Measurements from ENCODE around the gene EID2B. TPM values are rescaled to one million over a fixed set of nuclear protein-coding genes. Genes with fewer than 3 reads are reported as not detected.

EID2B gene, protein sequence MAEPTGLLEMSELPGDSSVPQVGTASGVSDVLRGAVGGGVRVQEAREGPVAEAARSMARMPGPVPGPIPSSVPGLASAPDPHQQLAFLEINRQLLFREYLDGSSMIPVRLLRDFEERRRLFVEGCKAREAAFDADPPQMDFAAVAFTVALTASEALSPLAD
- total RNA-seq (4.8 TPM), polyA plus RNA-seq (10 to 100 TPM in 3 of 4 donors, 1 to 10 TPM in 1; 7.3 to 11.3 (median 10.3) TPM)

- no peaks in the 10 kb centered on the region for H3K36me3 ChIP-seq (ENCODE audit: control insufficient read depth, insufficient read depth, low read length)
- Mint-ChIP-seq H3K4me1 (peaks cover 10 to 50% (median 28%) of the 10 kb centered on the region in 4 donors), H3K27ac (peak within 1 kb of the TSS in 2 of 3 donors; percentile 91 to 96), H3K27me3 (no peaks in the 10 kb centered on the region), H3K4me3 (peak within 1 kb of the TSS; percentile 93 to 96 (median 94)), H3K9me3 (no peaks in the 10 kb centered on the region), H3K36me3 (no peaks in the 10 kb centered on the region)
- DNase-seq (peak; percentile 90 to 95 (median 94)), ATAC-seq (ENCODE audit: low read depth in 2 of 2) (peak; percentile 93 to 96)
- H3K4me1 ChIP-seq (ENCODE audit: control insufficient read depth, insufficient read depth, low read length, poor library complexity, severe bottlenecking): peaks cover 12% of the 10 kb centered on the region
- peak within 1 kb of the TSS; percentile 70 for H3K27ac ChIP-seq (ENCODE audit: insufficient read depth, low read length, poor library complexity, severe bottlenecking)
- no peaks in the 10 kb centered on the region for H3K27me3 ChIP-seq (ENCODE audit: control insufficient read depth, insufficient read depth, low read length)
- H3K4me3 ChIP-seq (ENCODE audit: low read depth, low read length): peak within 1 kb of the TSS; percentile 88
- H3K9me3 ChIP-seq (ENCODE audit: control insufficient read depth in 2 of 2, low read length in 2 of 2): no peaks in the 10 kb centered on the region
Observed at GRCh38 chr19:39532233-39533002, at the start of gene EID2B. Gene EID2B, minus strand, starts transcription at chr19:39532852. Its CDS starts 50 bp downstream, at chr19:39532802.

DNA sequence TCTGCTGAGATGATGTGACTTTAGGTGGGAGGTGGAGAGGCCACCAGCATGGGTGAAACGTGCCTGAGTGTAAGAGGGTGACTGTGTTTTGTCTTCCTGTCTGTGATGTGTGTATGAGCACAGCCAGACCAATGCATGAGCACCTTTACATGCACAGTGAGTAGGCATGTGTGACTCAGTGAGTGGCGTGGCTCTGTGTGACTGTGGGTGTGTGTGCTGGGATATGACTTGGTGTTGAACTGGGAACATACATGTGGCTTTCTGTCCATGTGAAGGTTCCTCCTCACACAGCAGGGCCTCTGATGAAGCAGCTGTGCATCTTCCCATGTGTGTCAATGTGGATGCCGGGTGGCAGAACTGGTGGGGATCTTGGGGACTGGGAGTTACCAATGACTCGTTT, 49.8 kb upstream of the EID2B start:
- ATAC-seq (ENCODE audit: low read depth in 2 of 2) (no peak), DNase-seq (no peak)
- no peak overlapping the region for H3K4me3 Mint-ChIP-seq
- Histone ChIP-seq H3K36me3 (ENCODE audit: control insufficient read depth, insufficient read depth, low read length) (no peaks in the 10 kb centered on the region), H3K4me1 (ENCODE audit: control insufficient read depth, insufficient read depth, low read length, poor library complexity, severe bottlenecking) (no peaks in the 10 kb centered on the region), H3K4me3 (ENCODE audit: low read depth, low read length) (no peak overlapping the region), H3K27me3 (ENCODE audit: control insufficient read depth, insufficient read depth, low read length) (peaks cover 15% of the 10 kb centered on the region), H3K9me3 (ENCODE audit: control insufficient read depth in 2 of 2, low read length in 2 of 2) (peaks cover 0 to 7% of the 10 kb centered on the region in 2 experiments), H3K27ac (ENCODE audit: insufficient read depth, low read length, poor library complexity, severe bottlenecking) (no peak overlapping the region)
- H3K9me3 Mint-ChIP-seq: peaks cover 0 to 17% (median 5%) of the 10 kb centered on the region in 7 donors
- H3K4me1 Mint-ChIP-seq: no peaks in the 10 kb centered on the region
- H3K27me3 Mint-ChIP-seq: peaks cover 21% of the 10 kb centered on the region
- H3K36me3 Mint-ChIP-seq: no peaks in the 10 kb centered on the region
- H3K27ac Mint-ChIP-seq: no peak overlapping the region

- Mint-ChIP-seq H3K4me1 (no peaks in the 10 kb centered on the region), H3K4me3 (no peak overlapping the region), H3K9me3 (peaks cover 0 to 9% (median 5%) of the 10 kb centered on the region in 7 donors), H3K27ac (no peak overlapping the region), H3K36me3 (no peaks in the 10 kb centered on the region), H3K27me3 (peaks cover 11% of the 10 kb centered on the region)
- Histone ChIP-seq H3K9me3 (ENCODE audit: control insufficient read depth in 2 of 2, low read length in 2 of 2) (no peaks in the 10 kb centered on the region), H3K4me3 (ENCODE audit: low read depth, low read length) (no peak overlapping the region), H3K4me1 (ENCODE audit: control insufficient read depth, insufficient read depth, low read length, poor library complexity, severe bottlenecking) (no peaks in the 10 kb centered on the region), H3K27me3 (ENCODE audit: control insufficient read depth, insufficient read depth, low read length) (peaks cover 14% of the 10 kb centered on the region), H3K36me3 (ENCODE audit: control insufficient read depth, insufficient read depth, low read length) (no peaks in the 10 kb centered on the region), H3K27ac (ENCODE audit: insufficient read depth, low read length, poor library complexity, severe bottlenecking) (no peak overlapping the region)
- ATAC-seq (ENCODE audit: low read depth in 2 of 2) (no peak), DNase-seq (no peak)
Observed at GRCh38 chr19:39568604-39569003, 36.0 kb upstream of the EID2B start.

GRCh38 chr19:39566064-39566463, 33.4 kb upstream of the EID2B start:
- no peak for ATAC-seq (ENCODE audit: low read depth in 2 of 2)
- no peak overlapping the region for H3K4me3 ChIP-seq (ENCODE audit: low read depth, low read length)

DNA sequence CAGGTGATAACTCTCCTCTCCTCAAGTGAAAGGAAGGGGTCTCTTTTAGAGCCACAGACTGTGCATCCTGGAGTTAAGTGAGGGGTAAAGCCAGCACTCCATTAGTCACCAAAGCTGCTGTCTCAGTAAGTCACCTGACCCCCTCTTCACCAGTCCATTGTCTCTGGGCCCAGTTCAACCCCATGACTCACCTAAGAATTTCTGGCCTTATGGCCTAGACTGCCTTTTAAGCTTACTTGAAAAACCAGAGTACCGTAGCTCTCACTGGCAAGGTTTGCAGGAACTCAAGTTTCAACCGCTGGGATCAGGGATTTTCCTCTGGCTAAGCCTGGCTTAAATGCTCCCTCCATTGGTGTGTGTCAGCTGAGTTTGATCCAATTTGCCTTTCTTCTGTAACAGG, 30.8 kb upstream of the EID2B start:
- H3K27ac Mint-ChIP-seq: no peak overlapping the region
- H3K27me3 Mint-ChIP-seq: no peaks in the 10 kb centered on the region

More at GRCh38 chr19:39566064-39566463, 33.4 kb upstream of the EID2B start:
- Mint-ChIP-seq H3K27ac (no peak overlapping the region), H3K4me3 (no peak overlapping the region), H3K27me3 (peaks cover 5% of the 10 kb centered on the region), H3K36me3 (no peaks in the 10 kb centered on the region), H3K9me3 (no peaks in the 10 kb centered on the region), H3K4me1 (no peaks in the 10 kb centered on the region)
- DNase-seq: no peak
- peaks cover 12% of the 10 kb centered on the region for H3K27me3 ChIP-seq (ENCODE audit: control insufficient read depth, insufficient read depth, low read length)
- H3K9me3 ChIP-seq (ENCODE audit: control insufficient read depth in 2 of 2, low read length in 2 of 2): no peaks in the 10 kb centered on the region
- no peaks in the 10 kb centered on the region for H3K36me3 ChIP-seq (ENCODE audit: control insufficient read depth, insufficient read depth, low read length)
- no peak overlapping the region for H3K27ac ChIP-seq (ENCODE audit: insufficient read depth, low read length, poor library complexity, severe bottlenecking)
- no peaks in the 10 kb centered on the region for H3K4me1 ChIP-seq (ENCODE audit: control insufficient read depth, insufficient read depth, low read length, poor library complexity, severe bottlenecking)

GRCh38 chr19:39558624-39559117, 26.0 kb upstream of the EID2B start:
- H3K9me3 Mint-ChIP-seq: no peaks in the 10 kb centered on the region
- no peak overlapping the region for H3K27ac ChIP-seq (ENCODE audit: insufficient read depth, low read length, poor library complexity, severe bottlenecking)
- peak overlapping the region; percentile 70 for H3K4me3 ChIP-seq (ENCODE audit: low read depth, low read length)
- peaks cover 1 to 16% (median 13%) of the 10 kb centered on the region in 4 donors for H3K4me1 Mint-ChIP-seq
- peak in 2 of 3 donors; percentile 17 to 56 for DNase-seq
- H3K4me3 Mint-ChIP-seq: peak overlapping the region; percentile 33 to 70 (median 57)
- ATAC-seq (ENCODE audit: low read depth in 2 of 2): peak; percentile 74
- no peaks in the 10 kb centered on the region for H3K27me3 ChIP-seq (ENCODE audit: control insufficient read depth, insufficient read depth, low read length)
- H3K4me1 ChIP-seq (ENCODE audit: control insufficient read depth, insufficient read depth, low read length, poor library complexity, severe bottlenecking): peaks cover 3% of the 10 kb centered on the region
- no peaks in the 10 kb centered on the region for H3K36me3 ChIP-seq (ENCODE audit: control insufficient read depth, insufficient read depth, low read length)
- H3K36me3 Mint-ChIP-seq: no peaks in the 10 kb centered on the region
- no peaks in the 10 kb centered on the region for H3K27me3 Mint-ChIP-seq
- H3K27ac Mint-ChIP-seq: peak overlapping the region; percentile 70 to 98 (median 93)
- no peaks in the 10 kb centered on the region for H3K9me3 ChIP-seq (ENCODE audit: control insufficient read depth in 2 of 2, low read length in 2 of 2)

More for the DNA sequence above, 30.8 kb upstream of the EID2B start:
- H3K4me3 ChIP-seq (ENCODE audit: low read depth, low read length): no peak overlapping the region
- H3K9me3 ChIP-seq (ENCODE audit: control insufficient read depth in 2 of 2, low read length in 2 of 2): no peaks in the 10 kb centered on the region
- H3K27me3 ChIP-seq (ENCODE audit: control insufficient read depth, insufficient read depth, low read length): peaks cover under 1% of the 10 kb centered on the region
- Mint-ChIP-seq H3K36me3 (no peaks in the 10 kb centered on the region), H3K4me1 (peaks cover 0 to 8% (median 6%) of the 10 kb centered on the region in 4 donors), H3K4me3 (no peak overlapping the region), H3K9me3 (no peaks in the 10 kb centered on the region)
- no peak overlapping the region for H3K27ac ChIP-seq (ENCODE audit: insufficient read depth, low read length, poor library complexity, severe bottlenecking)
- H3K36me3 ChIP-seq (ENCODE audit: control insufficient read depth, insufficient read depth, low read length): no peaks in the 10 kb centered on the region
- no peak for ATAC-seq (ENCODE audit: low read depth in 2 of 2)
- no peak for DNase-seq
- peaks cover 3% of the 10 kb centered on the region for H3K4me1 ChIP-seq (ENCODE audit: control insufficient read depth, insufficient read depth, low read length, poor library complexity, severe bottlenecking)

DNA sequence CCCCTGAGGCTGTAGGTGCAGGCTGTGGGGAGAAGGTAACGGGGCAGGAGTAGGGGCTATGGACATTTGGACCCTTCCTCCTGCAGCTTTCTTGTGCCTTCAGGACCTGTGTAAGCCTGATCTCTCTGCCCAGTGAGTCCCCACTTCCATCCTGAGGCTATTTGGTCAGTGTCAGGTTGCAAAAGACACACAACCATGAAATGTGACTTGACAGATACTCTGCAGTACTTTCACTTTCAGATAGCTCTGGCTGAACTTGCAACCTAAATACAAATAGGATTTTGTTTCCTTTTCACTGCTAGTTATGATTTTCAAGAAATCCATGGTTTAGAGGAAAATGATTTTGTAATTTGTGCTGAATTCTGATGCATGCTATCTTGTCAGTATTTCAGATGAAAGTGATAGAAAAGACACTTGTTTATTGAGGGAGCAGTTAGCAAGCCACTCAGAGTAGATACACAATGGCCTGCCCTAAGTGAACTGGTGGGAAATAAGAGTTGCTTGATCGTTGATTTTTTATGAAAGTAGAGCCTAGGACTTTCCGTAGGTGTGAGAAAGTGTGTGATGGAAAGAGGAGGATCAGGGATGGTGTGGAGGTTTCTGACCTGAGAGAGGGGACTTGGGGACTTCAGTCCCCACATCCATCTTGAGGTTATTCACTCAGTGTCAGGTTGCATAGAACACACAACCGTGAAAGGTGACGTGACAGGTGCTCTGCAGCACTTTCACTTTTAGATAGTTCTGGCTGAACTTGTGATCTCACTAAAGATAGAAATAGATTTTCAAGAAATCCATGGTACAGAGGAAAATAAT, 25.4 kb upstream of the EID2B start:
- Mint-ChIP-seq H3K27ac (peak overlapping the region; percentile 70 to 98 (median 93)), H3K27me3 (no peaks in the 10 kb centered on the region), H3K36me3 (no peaks in the 10 kb centered on the region), H3K4me1 (peaks cover 5 to 16% (median 13%) of the 10 kb centered on the region in 4 donors), H3K9me3 (no peaks in the 10 kb centered on the region), H3K4me3 (peak overlapping the region; percentile 33 to 70 (median 57))
- DNase-seq (peak in 2 of 3 donors; percentile 19 to 53), ATAC-seq (ENCODE audit: low read depth in 2 of 2) (peak; percentile 65 to 71)
- Histone ChIP-seq H3K4me1 (ENCODE audit: control insufficient read depth, insufficient read depth, low read length, poor library complexity, severe bottlenecking) (peaks cover 3% of the 10 kb centered on the region), H3K36me3 (ENCODE audit: control insufficient read depth, insufficient read depth, low read length) (no peaks in the 10 kb centered on the region), H3K4me3 (ENCODE audit: low read depth, low read length) (peak overlapping the region; percentile 70), H3K9me3 (ENCODE audit: control insufficient read depth in 2 of 2, low read length in 2 of 2) (no peaks in the 10 kb centered on the region), H3K27me3 (ENCODE audit: control insufficient read depth, insufficient read depth, low read length) (no peaks in the 10 kb centered on the region), H3K27ac (ENCODE audit: insufficient read depth, low read length, poor library complexity, severe bottlenecking) (no peak overlapping the region)

Measured in CD4-positive, CD25-positive, alpha-beta regulatory T cell (primary cell).